Stimulated activated CD8-positive, alpha-beta memory T cell treated with anti-CD3 and anti-CD28 coated beads, Interleukin-4, amount 100 ng/mL, for 4 hours (primary cell): ENCODE results near the gene ENTPD1.

Experiments used
- DNase-seq, 2 donors: peaks; one replicate each; pipeline ENCODE4 v3.0.0-alpha.2; 2020; ENCODE audit warnings: low read depth in 2 of 2, low spot score in 1 of 2

ENTPD1 gene

DNA sequence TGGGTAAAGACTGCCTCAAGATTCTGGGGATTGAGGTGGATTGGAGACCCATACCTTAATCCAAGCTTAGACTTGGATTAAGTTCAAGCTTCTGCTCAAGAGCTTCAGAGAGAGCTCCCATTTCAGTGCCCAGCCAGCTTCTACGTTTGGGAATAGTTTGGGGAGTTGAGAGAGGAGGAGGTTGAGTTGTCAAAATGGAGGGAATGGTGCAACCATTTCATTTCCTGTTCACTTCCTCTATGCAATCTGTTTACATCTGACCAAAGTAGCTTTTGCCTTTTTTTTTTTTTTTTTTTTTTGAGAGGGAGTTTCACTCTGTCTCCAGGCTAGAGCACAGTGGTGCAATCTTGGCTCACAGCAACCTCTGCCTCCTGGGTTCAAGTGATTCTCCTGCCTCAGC, 65.8 kb downstream of the ENTPD1 start:
- DNase-seq = no peak

DNA sequence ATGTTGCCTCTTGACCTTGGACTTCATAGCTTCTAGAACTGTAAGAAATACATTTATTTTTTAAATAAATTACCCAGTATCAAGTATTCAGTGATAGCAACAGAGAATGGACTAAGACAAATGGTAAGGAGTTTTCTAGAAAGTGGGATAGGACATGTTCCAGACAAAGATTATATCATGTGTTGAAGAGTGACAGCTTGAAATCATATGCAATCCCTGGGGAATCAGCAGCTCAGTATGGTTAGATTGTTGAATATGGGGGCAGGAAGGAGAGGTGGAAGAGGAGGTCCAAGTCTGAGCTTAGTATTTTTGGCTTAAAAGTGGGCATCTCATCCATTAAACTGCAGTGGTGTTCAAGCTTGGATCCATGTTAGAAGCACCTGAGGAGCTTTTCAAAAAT, 74.1 kb downstream of the ENTPD1 start:
- DNase-seq = no peak

DNA sequence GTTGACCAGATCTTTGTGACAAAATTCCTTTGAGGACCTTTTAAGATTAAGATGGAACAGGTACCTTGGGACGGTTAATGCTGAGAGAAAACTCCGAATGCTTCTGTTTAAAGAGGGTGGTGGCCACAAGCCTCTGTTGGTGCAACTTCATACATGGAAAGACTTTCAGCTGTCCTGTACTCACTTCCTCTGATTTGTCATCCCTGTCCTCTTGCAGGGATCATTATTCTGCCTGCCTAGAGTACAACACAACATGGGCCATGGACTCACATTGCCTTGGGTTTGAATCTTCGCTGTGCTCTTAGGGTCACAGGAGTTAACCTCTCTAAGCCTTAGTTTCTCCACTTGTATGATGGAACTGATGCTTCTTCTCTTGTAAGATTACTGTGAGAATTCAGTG, 75.1 kb downstream of the ENTPD1 start:
- no peak for DNase-seq

DNA sequence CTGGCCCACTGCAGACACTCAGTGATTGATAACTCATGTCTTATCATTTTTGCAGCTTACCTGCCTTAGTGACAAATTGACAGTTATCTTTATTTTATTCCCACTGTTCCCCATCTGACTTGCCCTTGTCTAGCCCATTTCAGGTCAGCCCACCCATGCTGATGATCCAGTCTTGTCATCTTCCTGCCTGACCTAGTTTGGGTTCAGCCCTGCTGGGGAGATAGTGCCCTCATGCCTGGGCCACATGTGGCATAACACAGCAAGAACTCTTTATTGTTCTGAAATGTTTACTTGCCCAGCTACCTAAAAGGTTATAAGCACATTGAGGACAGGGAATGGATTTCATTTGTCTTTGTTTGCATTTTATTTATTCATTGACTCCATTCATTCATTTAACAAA, 75.6 kb downstream of the ENTPD1 start:
- no peak for DNase-seq

DNA sequence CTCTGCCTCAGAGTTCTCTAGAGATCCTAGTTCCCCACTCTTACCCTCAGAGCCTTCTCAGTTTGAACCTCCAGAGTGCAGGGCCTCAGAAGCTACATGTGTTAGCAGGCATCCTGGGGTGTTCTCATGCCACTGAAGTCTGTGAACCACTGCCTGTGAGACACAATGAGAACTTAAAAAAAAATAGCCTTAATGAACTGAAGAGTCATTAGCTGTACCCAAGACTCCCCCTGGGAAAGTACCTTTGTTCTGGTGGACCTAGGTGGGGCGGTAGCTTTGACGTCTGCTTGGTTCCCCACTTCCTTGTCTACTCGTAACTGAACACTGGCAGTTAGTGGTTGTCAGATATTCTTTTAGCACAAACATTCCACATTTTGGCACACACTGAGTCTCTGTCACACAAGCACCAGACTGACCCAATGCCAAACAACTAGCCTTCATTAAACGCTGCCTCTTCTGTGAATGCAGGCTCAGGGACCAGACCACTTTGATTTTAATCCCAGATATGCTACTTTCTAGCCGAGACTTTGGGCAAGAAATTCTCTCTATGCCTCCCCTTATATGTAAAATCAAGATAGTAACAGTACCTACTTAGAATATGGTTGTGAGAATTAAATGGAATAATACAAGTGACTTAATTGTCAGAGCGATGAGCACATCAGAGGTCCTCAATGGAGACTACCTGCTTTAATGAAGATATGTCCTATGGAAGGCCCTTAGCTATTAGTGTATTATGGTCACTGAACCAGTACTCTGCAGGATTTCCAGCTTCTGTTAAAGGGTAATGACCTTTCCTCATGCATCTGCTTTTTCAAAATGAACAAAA, 76.5 kb downstream of the ENTPD1 start:
- DNase-seq = peak in 1 of 2 donors; percentile 12

DNA sequence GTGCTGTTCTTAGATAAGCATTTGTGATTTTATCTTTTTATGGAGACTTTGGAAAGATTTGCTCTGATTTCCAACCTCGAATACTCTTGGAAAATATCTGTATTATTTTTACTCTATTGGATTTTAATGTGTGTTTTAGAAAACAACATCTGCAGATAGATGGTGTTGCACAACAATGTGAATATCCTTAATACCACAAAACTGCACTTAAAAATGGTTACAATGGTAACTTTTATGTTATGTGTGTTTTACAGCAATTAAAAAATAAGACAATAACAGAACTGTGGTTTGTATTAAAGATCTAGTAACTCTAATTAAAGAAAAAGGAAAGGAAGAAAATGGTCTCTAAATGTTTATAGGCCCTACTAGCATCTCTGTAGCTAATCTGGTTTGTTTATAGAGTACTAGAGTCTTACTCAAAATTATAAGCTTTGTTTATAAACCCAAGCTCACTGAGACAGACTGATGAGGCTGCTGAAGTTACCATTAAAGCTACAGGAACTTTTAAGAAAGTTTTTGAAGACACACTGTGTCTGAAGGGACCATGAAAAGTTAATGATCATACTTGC, 77.2 kb downstream of the ENTPD1 start:
- DNase-seq = no peak

DNA sequence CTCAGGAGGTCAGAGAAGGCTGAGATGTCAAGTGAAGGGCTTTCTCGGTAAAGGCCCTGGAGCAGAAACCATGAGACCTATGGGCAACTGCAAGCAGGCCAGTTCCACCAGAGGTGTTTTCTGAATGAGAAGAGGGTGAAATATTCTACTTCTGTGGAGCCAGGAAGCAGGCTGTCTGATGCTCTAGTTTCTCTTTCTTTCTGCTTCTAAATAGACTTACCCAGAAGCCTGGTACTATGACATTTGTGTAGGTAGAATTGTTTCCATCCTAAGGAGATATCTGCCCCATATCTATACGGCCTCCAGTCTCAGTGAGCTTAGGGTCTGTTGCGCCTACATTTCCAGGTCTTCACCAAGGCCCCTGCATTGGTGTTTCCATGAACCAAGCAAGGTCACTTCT, 78.4 kb downstream of the ENTPD1 start:
- no peak for DNase-seq

DNA sequence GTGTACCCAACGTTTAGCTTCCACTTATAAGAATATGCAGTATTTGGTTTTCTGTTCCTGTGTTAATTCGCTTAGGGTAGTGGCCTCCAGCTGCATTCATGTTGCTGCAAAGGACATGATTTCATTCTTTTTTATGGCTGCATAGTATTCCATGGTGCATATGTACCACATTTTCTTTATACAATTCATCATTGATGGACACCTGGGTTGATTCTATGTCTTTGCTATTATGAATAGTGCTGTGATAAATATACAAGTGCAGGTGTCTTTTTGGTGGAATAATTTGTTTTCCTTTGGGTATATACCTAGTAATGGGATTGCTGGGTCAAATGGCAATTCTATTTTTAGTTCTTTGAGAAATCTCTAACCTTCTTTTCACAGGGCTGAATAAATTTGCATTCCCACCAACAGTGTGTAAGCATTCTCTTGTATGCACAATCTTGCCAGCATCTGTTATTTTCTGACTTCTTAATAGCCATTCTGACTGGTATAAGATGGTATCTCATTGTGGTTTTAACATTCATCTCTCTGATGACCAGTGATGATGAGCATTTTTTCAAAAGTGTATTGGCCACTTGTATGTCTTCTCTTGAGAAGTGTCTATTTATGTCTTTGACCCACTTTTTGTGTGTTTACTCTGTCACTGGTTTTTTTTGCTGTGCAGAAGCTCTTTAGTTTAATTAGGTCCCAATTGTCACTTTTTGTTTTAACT, 79.3 kb downstream of the ENTPD1 start:
- no peak for DNase-seq

DNA sequence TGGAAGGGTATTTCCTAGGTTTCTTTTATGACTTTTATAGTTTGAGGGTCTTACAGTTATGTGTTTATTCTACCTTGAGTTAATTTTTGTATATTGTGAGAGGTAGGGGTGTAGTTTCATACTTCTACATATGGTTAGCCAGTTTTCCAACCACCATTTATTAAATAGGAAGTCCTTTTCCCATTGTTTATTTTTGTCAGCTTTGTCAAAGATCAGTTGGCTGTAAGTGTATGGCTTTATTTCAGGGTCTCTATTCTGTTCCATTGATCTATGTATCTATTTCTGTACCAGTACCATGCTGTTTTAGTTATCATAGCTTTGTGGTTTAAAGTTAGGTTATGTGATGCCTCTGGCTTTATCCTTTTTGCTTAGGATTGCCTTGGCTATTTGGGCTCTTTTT, 79.9 kb downstream of the ENTPD1 start:
- no peak for DNase-seq

DNA sequence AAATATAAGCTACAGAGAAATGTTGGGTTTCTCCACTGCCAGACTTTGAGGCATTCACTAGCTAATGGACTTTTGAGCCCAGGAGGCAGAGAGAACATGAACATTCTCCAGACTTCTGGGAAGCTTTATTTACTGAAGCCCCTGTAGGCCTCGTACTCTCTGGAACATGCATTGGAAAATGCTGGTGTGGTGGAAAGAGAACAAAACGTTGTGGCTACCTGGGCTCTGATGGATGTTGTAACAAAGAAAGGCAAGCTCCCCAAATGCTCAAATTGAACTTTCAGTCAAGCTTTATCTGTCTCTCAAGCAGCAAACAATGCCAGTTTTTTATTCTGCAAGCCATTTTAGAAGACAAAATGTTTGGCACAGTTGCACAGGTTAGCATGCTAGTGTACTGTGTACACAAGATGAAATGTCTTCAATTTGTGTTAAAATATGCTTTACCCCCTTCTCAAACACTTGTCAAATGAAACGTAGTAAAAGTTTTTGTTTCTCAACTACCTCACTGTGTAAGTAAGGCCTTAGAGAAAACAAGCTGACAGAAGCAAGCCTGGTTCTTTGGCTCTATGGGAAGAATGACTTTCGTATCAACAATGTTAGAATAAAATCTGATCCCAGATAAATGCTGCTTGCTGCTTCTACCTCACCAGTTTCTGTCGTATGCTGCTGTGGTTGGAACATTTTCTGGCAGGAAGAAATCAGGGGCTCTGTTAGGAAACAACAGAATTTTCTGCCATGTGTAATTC, 80.8 kb downstream of the ENTPD1 start:
- no peak for DNase-seq

DNA sequence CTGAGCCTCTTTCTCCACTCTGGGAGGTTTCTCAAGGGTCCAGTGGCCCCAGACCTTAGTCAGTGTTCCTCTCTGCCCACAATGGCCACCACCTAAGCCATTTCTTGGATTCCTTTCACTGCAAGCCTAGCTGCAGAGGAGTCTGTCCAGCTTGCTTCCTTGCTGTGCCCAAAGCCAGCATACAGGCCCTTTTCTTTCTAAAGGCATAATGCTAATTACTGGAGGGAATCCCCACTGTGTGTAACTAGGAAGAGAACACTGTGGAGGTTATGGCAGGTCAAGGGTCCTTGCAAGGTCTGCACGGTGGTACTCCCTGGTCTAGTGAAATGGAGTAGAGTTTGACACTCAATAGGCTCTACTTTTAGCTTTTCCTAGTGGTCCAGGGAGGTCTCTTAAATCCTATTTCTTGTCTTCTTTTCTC, 81.4 kb downstream of the ENTPD1 start:
- no peak for DNase-seq

DNA sequence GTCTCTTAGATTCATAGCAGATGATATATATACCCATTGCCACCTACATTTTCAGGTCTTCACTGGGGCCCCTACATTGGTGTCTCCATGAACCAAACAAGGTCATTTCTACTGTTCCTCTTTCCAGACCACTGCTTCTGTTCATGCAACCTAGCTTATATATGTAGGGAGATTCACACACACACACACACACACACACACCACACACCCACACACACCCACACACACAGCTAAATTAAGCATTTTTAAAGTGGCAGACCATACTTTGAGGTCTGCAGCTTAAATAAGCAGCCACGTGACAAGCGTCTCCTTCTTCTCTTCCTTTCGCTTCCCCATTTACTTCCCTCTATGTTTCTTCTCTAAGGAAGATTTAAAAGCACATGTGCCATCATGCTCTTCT, 81.8 kb downstream of the ENTPD1 start:
- no peak for DNase-seq

DNA sequence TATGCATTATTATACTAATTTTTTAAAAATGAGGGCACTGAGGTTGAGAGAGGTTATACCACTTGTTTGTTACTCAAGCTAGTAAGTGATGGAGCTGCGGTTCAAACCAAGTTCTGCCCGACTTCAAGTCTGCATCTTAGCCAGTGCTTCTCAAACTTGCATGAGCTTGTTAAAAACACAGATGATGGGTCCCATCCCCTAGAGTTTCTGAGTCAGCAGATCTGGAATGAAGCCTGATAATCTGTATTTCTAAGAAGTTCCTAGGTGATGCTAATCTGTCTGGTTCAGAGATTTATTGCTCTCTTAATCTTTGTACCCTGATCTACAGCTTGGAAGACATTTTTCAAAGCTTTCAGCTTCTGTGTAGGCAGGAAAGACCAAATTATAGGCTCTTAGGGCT, 84.2 kb downstream of the ENTPD1 start:
- DNase-seq = no peak

DNA sequence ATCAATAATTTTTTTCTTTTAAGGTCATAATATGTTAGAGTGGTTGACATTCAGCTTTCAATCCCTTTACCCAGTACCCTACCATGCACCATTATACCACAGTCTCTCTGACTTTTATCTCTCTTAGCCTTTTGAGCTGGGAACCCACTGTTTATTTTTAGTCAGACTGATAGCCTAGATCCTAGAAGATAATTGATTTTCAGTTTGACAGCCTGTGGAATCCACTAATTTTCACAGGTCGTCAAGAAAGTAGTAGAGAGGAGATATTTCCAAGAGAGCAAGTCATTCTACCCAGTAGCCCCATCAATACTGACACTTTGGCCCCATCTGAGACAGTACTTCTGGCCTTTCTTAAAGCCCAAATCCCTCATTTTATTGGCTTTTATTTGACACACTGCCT, 84.7 kb downstream of the ENTPD1 start:
- DNase-seq = no peak

DNA sequence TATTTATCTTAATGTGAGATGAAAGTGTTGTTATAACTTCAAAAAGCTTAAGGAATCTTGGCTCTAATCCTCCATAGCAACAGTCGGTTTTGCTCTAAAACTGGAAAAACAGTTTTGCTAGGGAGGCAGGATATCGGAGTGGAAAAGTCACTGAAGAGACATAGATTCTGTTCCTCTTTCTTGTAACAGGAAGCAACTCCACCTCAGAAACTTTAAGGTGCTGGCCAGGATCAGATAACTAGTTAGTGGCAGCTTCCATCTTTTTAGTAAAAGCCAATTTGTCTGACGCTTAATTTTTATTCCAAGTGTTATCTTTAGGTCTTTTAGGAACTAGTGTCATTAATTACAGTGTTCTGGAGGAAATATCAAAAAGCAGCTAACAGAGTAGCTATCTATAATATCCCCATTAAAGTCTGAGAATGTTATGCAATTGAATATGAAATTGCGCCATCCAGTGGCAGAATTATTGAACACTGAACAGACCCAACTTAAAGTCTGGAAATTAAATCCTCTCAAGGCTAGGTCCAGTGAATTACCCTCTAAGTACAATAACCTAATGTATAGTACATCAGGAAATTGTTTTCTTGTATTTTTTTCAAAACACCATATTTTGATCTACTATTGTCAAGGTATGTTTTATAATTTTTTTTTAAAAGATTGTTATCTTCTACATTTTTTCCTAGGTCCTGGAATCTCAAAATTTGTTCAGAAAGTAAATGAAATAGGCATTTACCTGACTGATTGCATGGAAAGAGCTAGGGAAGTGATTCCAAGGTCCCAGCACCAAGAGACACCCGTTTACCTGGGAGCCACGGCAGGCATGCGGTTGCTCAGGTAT, 85.9 kb downstream of the ENTPD1 start:
- DNase-seq = no peak

DNA sequence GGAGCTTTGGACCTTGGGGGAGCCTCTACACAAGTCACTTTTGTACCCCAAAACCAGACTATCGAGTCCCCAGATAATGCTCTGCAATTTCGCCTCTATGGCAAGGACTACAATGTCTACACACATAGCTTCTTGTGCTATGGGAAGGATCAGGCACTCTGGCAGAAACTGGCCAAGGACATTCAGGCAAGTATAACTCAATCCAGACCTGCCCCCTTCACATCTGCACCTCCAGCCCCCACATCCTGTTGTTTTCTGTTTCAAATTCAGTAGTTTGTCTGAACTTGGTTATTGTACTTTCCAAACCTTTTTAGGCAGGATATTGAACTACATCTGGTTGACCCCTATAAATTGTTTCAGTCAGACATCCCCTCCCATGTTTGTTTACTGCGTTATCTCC, 89.4 kb downstream of the ENTPD1 start:
- no peak for DNase-seq

DNA sequence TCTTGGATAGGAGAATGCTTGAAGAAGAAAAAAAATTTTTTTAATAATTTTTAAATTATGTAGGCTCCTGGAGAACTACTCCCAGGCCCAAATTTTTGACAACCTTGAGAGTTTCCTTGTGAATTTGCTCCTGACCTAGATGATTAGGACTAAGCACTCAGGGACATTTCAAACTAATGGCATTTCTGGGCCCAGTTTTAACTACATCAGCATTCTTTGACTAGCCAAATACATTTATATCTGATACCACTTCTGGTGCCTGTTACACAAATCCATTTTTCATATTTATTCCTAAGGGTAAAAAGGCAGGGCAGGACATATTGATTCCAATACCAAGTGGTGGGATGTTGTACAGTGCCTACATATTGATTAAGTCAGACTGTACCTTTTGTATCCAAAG, 91.0 kb downstream of the ENTPD1 start:
- DNase-seq = no peak

DNA sequence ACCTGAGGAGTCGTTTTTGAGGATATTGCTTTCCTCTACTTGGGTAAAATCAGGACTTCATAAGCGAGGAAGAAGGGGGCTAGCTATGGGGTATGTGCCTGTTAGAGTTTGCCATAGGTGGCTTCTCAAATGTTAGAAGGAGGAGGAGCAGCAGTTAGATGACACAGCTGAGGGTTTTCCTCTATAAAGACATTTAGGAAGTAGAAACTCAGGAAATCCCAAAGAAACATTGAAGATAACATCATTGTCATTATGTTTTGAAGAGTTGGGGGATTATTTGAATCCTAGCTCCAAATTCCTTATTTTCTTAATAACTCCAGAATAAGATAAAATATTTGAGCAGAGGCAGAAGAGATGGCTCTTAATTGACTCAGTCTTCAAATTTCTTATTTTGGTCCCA, 92.9 kb downstream of the ENTPD1 start:
- DNase-seq = no peak

DNA sequence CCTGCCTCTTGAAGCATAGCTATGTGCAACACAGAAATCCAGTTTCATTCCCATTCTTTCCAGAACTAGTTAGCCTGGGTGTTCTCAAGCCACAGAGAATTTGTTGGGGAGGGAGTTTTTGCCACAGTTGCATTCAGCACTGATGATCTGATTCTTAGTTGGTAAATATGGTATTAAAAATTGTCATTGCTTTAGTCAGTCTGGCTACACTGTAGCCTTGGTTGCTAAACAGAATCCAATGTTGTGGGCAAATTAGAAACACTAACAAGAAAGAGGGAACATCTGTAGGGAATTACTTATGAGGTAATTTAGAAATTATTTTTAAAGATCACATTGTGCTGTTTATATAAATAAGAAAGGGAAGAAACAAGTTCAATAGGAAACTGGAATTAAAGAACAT, 94.8 kb downstream of the ENTPD1 start:
- no peak for DNase-seq

DNA sequence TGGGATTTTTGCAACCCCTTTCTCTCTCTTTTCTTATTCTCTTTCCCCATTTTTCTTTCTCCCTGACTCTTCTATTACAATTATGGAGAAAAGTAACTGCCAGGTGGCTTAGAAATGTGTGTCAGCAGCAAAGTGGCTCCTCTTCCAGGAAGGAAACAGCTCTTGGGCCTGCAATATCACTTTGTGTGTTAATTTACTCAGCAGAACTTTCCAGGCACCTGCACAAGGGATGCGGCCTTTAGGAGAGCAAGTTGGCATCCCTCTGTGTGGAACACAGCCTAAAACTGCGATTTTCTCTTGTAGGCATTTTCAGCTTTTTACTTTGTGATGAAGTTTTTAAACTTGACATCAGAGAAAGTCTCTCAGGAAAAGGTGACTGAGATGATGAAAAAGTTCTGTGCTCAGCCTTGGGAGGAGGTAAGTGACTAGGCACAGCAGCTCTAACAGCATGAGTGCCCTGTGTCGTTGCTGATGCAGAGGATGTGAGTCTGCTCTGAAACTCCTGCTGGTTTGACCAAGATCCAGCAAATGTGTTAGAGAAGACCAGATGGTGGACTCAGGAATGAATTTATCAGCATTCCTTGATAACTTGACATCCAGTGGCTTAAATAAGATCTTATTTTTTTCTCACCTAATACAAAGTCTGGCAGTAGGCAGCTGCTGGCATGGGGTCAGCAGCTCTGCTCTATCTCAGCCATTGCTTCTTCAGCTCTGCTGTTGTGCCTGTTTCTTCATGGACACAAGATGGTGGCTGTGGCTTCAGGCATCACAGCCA, 104.4 kb downstream of the ENTPD1 start:
- DNase-seq = no peak
